ENCODE data around the gene VAMP5.

The VAMP5 gene

GRCh38 chr2:85635636-85636035, 51.4 kb downstream of the VAMP5 start:
- no peak for DNase-seq (ENCODE audit: low spot score)

- DNase-seq (ENCODE audit: low spot score) = no peak
These were observed 58.5 kb downstream of the VAMP5 start for GRCh38 chr2:85642725-85643124.
